Measurements from ENCODE around the gene TMEM170B. TPM values are rescaled to one million over a fixed set of nuclear protein-coding genes. Genes with fewer than 3 reads are reported as not detected.

The TMEM170B gene
- total RNA-seq, 1 experiment from 2014 or later, result 1.0 TPM

DNA sequence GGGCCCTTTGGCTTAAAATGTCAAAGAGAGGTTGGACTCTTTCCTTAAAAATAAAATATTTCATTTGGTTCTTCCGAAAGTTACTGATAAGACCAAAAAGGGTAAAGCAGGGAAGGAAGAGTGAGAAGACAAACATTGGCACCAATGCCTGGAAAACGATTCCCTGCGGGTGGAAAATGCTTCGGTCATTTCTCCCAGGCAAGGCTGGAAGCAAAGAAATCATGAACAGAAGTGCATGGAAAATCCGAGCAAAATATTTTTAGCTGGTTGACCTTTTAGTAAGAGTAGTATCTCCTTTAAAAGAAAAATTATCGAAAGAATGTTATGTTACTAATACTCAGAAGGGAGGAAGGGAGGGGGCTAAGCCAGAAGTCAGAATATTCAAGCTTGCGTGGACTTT lies 62.7 kb downstream of the TMEM170B start:
- ATAC-seq, result no peak
- Histone ChIP-seq H3K9me3 (ENCODE audit: control insufficient read depth in 1 of 2, insufficient read depth in 1 of 2, low read depth in 1 of 2, low read length in 2 of 2) (no peaks in the 10 kb centered on the region), H3K4me1 (ENCODE audit: control insufficient read depth in 1 of 2, insufficient read depth in 2 of 2, low read length in 2 of 2) (peaks cover 2 to 12% of the 10 kb centered on the region in 2 experiments; a peak in 3 of 4 replicates)

More for the DNA sequence above, 62.7 kb downstream of the TMEM170B start:
- Histone ChIP-seq H3K36me3 (ENCODE audit: control insufficient read depth in 1 of 2, insufficient read depth in 2 of 2, low read length in 2 of 2) (no peaks in the 10 kb centered on the region), H3K9ac (ENCODE audit: low read length) (no peak overlapping the region), H2AFZ (ENCODE audit: low read depth, low read length, poor library complexity, severe bottlenecking) (no peak overlapping the region), H3K4me2 (ENCODE audit: low read length) (no peak overlapping the region), H4K20me1 (ENCODE audit: insufficient read depth) (no peaks in the 10 kb centered on the region), H3K9me2 (ENCODE audit: insufficient read depth) (no peaks in the 10 kb centered on the region), H3K27me3 (ENCODE audit: insufficient read depth, low read length) (no peaks in the 10 kb centered on the region), H3K4me3 (replicated peaks in 1 of 2; ENCODE audit: low read depth in 1 of 2, low read length in 2 of 2) (no peak overlapping the region), H3K27ac (ENCODE audit: low read depth, low read length) (no peak overlapping the region), H3K79me2 (ENCODE audit: insufficient read depth, low read length) (no peaks in the 10 kb centered on the region)
- POLR2A ChIA-PET, result no interaction called here
- intact Hi-C loops (cut with micrococcal nuclease), result no loop called here
- no TSS peak for BruUV-seq (replicated peaks)
- no peak for TF ChIP-seq SRF (IDR thresholded peaks at IDR 0.05; ENCODE audit: low read depth)
- TF ChIP-seq RAD21 (IDR thresholded peaks at IDR 0.05; ENCODE audit: low read depth), result no peak
- no peak for TF ChIP-seq YY1 (IDR thresholded peaks at IDR 0.05; ENCODE audit: extremely low read depth, insufficient replicate concordance, low read depth, low read length)
- TF ChIP-seq CTCF (IDR thresholded peaks at IDR 0.05 in 2 of 3, conservative IDR thresholded peaks at IDR 0.05 in 1 of 3; ENCODE audit: borderline replicate concordance in 1 of 3, insufficient read depth in 1 of 3, low read depth in 2 of 3, low read length in 2 of 3), result no peak
- TF ChIP-seq EGR1 (IDR thresholded peaks at IDR 0.05; ENCODE audit: low read depth), result no peak
- no peak for TF ChIP-seq CBX3 (IDR thresholded peaks at IDR 0.05; ENCODE audit: low read depth)
- no peak for TF ChIP-seq FOSL1 (IDR thresholded peaks at IDR 0.05; ENCODE audit: low read depth)
- no peak for TF ChIP-seq ZNF274 (IDR thresholded peaks at IDR 0.05; ENCODE audit: low read depth, low read length)
- no peak for DNase-seq (ENCODE audit: low read depth, low spot score)
- RAD21 ChIA-PET (ENCODE audit: low non-redundant PET in 1 of 2, low total read pairs in 2 of 2, uncharacterized antibody in 2 of 2, unreplicated experiment in 2 of 2), result no interaction called here
- CTCF ChIA-PET, result no interaction called here

All from HCT116 (cell line).